Measurements from ENCODE around the gene SCUBE1.

Gene SCUBE1

DNA sequence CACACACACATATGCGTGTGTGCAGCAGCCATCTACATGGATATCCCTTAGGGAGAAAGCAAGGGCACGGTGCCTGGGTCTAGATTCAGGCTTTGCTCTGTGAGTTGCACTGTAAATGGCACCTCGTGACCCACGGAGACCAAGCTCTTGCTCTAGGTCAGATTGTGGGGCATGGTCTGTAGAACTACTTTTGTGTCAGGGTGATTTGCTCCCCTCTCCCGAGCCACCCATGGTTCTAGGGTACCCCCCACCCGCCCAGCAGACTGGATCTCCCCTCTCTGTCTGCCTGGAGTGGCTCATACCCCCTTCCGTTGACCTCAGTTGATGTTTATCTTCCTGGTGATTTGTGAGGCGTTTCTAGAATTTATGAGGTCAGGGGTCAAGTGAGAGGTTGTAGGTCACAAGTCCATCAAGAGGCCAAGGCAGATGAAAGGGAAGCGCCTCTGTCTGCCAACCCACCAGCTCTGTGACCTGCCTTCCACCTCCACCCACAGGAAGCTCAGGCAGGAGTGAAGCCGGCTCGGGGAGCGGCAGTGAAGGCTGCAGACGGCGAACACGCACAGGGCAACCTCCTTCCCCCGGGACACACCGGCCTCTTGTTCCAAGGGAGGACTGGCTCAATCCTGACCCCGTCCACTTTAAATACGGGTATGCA, 80.1 kb downstream of the SCUBE1 start:
- no peak for DNase-seq

- DNase-seq, result no peak
These were observed 82.6 kb downstream of the SCUBE1 start for GRCh38 chr22:43260331-43261231.

DNA sequence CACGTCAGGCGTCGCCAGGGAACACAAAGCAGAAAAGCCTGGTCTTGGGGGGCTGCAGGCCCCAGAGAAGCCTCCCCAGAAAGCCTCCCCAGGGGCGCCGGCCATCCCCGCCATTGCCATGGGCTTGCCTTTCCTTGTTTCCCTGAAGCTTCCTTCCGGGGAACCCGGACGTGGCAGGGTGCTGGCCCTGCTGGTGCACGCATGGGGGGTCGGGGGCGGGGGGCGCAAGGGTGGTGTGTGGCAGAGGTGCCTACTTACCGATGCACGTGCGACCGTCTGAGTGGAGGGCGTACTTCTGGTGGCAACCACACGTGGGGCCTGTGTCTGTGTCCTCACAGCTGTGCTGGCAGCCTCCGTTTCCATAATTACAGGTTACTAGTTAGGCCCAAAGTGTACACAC, 85.2 kb downstream of the SCUBE1 start:
- DNase-seq, result no peak

GRCh38 chr22:43257549-43257948, 85.6 kb downstream of the SCUBE1 start:
- no peak for DNase-seq

GRCh38 chr22:43256976-43257545, 86.1 kb downstream of the SCUBE1 start:
- DNase-seq, result no peak

GRCh38 chr22:43256569-43256968, 86.6 kb downstream of the SCUBE1 start:
- DNase-seq, result no peak

- no peak for DNase-seq
These were observed 87.9 kb downstream of the SCUBE1 start for GRCh38 chr22:43255299-43255698.

DNA sequence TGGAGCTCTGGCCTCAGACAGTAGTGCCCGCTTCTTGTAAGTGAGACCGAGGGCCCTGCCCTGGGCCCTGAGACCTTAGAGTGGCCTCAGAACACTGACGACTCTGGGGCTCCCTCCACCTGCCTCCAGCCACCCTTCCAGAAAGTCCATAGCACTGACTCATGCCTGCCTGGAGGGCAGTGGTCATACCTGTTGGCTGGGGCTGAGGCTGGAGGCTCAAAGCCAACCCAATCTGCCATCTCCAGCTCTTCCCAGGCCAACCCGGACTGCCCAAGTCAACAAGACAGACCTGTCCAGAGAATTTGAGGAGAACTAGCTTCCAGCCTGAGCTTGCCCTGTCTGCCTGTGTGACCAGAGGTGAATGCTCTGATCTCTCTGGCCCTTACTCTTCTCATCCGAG, 89.3 kb downstream of the SCUBE1 start:
- no peak for DNase-seq

- no peak for DNase-seq
These were observed 90.9 kb downstream of the SCUBE1 start for GRCh38 chr22:43252319-43252718.

DNA sequence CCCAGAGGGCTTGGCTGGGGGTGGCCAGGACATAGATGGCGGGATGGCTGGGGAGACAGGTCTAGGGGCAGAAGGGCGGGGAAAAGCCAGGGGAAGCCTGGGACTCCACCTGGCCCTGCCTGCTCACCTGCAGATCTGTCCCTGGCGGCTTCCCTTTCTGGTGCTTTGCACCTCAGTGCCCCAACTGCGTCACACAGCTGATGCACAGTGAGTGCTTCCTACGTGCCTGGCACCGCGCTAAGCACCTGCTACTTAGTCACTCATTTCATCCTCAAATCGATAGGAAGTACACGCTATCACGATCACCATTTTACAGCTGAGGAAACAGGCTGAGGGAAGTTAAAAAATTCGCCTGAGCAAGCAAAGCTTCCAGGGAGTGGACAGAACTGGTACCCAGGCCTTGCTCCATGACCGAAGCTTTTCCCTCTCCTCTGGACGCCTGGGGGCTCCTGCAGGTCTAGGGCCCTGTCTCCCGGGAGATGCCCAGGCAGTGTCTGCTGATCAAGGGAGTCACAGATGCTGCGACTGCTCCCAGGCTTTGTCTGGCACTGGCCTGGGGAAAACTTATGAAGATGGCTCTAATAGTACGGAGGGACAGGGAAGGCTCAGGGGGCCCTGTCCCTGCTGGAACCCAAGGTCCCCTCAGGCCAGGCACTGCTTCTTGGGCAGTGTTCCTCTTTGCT, 93.2 kb downstream of the SCUBE1 start:
- DNase-seq, result no peak

DNA sequence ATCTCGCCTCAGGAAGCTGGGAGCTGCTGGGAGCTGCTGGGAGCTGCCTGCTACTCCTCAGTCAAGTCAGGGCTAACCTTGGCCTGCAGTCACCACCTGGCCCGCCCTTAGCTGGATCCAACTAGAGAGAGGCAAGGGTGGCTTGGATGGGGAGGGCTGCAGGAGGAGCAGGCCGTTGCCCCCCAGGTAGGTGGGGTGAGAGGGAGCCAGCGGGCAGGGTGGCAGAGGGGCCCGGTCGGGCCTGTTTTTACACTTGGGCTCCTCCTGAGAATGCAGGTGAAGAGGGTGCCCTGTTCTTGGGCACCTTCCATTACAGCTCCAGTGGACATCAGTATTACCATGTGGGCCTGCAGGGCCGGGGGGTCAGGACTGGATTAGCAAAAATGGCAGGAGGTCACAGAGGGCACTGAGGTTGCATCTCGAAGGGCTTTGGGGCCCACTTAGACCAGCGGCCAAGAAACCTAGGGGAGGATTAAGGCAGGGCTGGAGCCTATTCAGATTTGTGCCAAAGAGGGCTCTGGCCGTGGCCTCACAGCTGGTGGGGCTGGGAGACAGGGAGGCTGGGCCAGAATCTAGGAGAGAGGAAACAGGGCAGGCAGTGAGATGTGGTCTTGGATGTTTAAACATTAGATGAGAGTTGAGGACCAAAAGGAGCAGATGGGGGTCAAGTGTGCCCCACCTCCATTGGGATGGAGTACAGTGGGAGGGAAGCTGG, 95.5 kb downstream of the SCUBE1 start:
- DNase-seq, result no peak

DNA sequence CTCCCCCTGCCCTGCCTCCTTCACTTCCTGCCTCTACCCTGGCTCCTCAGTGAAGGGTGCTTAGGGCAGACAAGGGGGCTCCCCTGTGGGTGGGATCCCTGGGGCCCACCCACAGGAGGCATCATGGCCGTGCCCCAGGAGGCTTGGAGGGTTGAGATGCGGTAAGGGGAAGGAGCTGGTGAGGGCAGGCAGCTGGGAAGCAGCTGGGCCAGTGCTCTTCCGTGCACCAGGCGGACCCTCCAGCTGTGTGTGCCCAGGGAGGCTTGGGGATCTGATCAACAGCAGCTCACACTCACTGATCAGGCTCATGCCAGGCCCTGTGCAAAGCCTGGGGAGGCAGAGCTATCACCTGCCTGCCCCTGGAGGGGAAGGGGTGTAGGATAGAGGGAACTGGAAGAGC, 97.0 kb downstream of the SCUBE1 start:
- DNase-seq, result no peak

- no peak for DNase-seq
These were observed 97.5 kb downstream of the SCUBE1 start for GRCh38 chr22:43245717-43246116.

- no peak for DNase-seq
These were observed 98.2 kb downstream of the SCUBE1 start for GRCh38 chr22:43244803-43245527.

- no peak for DNase-seq
These were observed 98.8 kb downstream of the SCUBE1 start for GRCh38 chr22:43244402-43244801.

DNA sequence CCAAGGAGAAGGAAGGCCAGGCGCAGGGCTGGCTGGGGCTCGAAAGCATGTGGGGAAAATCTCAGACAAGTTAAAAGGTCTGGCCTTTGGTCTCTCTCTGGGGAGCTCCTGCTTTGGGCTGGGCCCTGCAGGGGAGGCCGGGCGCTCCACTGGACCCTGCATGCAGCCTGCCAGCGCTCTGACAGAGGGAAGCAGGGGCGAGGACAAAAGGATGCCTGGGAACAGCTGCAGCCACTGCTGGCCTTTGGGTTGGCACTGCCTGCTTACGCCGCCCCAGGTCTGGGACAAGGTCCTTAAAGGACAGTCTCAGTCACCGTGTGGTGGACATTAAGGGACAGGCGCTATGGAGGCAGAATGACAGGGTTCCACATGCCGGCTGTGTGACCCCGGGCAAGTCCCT, 99.8 kb downstream of the SCUBE1 start:
- DNase-seq, result no peak

DNA sequence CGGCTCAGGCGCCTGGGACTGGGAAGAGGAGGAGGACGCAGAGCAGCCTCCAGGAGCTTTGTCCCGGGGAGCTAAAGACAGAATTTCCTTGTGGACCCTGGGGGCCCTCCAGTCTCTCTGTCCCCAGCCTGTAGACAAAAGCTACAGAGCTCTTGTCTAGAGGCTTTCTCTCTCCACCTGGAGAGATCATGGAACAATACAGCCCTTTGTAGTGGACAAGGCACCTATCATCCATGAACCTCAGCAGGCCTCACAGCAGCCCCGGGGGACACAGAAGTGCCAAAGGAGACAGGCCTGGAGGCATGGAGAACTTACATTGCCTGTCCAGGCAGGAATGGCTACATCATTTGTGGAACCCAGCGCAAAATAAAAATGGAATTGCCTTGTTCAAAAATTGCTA, 100.5 kb downstream of the SCUBE1 start:
- DNase-seq, result no peak

GRCh38 chr22:43241699-43242386, 101.3 kb downstream of the SCUBE1 start:
- no peak for DNase-seq

GRCh38 chr22:43241138-43241597, 102.0 kb downstream of the SCUBE1 start:
- DNase-seq, result no peak

DNA sequence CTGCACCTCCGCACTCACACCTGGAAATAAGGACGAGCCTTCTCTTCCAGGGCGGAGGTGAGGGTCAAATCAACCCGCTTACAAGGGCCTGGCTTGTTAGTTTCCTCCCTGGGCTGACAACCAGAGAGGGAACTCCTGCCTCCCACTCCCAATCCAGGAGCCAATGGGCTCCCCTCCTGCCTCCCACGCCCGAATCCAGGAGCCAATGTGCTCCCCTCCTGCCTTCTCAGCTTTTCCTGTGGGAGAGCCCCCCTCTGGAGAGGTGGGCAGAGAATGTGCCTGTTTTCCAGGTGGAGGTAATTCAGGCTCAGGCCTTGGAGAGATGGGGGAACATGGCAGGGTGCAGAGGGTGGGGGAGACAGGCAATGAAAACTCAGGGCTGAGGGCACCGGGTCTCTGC, 102.6 kb downstream of the SCUBE1 start:
- no peak for DNase-seq

Data from hypothalamus (tissue), 51 donors.